Neural crest cell (in vitro differentiated cells): Measurements from ENCODE around the gene KDM5B. TPM values are rescaled to one million over a fixed set of nuclear protein-coding genes. Genes with fewer than 3 reads are reported as not detected.

ENCODE experiments used
- DNase-seq: peaks from one replicate; pipeline ENCODE4 v3.0.0; 2021; ENCODE audit warnings: low read depth, mixed read lengths, low spot score
- H3K27ac Mint-ChIP-seq: one replicate; pipeline ENCODE4 v1.8.0; 2021; ENCODE audit warnings: mild to moderate bottlenecking, mixed read lengths; ENCODE audit not compliant: unreplicated experiment
- H3K27me3 Mint-ChIP-seq: 2 replicates; pipeline ENCODE4 v1.8.0; 2021; ENCODE audit warnings: low read depth, mild to moderate bottlenecking, mixed read lengths
- H3K36me3 Mint-ChIP-seq: 2 replicates; pipeline ENCODE4 v1.8.0; 2021; ENCODE audit warnings: low read depth, mild to moderate bottlenecking, mixed read lengths
- H3K4me1 Mint-ChIP-seq: 2 replicates; pipeline ENCODE4 v1.8.0; 2021; ENCODE audit warnings: mixed read lengths
- H3K4me3 Mint-ChIP-seq: one replicate; pipeline ENCODE4 v1.8.0; 2021; ENCODE audit warnings: mild to moderate bottlenecking, mixed read lengths
- H3K9me3 Mint-ChIP-seq: 2 replicates; pipeline ENCODE4 v1.8.0; 2021; ENCODE audit warnings: mixed read lengths
- total RNA-seq: library from RNA; stranded (reverse); gene quantifications from 2 replicates; pipeline ENCODE4 v1.2.1, GENCODE V29; 2021
- TF ChIP-seq, protein P1 (sequence below): fragments of 200-600 bp; sonication (generic); conservative IDR thresholded peaks from 2 replicates; pipeline ENCODE4 v1.5.0; 2021; ENCODE audit warnings: antibody characterized with exemption, mild to moderate bottlenecking

Gene KDM5B
- total RNA-seq, 1 donor from 2014 or later: 158 TPM

DNA sequence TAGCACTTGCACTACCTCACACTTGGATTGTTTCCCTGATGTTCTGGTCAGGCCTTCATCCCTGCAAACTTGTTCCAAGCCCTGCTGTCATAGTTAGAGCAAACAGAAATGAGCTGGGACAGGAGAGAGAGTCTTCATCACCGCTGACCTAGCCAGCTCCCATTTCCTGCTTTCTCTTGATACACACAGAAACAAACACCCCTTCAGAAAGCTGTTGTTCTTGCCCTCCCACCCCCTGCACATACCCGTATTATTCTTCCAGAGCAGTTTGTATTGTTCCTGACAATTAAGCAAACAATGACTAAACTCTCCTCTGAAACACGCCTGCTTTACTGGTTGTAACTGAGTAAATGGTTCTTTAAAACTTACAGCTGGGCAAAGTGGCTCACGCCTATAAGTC, 95.1 kb downstream of the KDM5B start:
- TF ChIP-seq, protein P1, sequence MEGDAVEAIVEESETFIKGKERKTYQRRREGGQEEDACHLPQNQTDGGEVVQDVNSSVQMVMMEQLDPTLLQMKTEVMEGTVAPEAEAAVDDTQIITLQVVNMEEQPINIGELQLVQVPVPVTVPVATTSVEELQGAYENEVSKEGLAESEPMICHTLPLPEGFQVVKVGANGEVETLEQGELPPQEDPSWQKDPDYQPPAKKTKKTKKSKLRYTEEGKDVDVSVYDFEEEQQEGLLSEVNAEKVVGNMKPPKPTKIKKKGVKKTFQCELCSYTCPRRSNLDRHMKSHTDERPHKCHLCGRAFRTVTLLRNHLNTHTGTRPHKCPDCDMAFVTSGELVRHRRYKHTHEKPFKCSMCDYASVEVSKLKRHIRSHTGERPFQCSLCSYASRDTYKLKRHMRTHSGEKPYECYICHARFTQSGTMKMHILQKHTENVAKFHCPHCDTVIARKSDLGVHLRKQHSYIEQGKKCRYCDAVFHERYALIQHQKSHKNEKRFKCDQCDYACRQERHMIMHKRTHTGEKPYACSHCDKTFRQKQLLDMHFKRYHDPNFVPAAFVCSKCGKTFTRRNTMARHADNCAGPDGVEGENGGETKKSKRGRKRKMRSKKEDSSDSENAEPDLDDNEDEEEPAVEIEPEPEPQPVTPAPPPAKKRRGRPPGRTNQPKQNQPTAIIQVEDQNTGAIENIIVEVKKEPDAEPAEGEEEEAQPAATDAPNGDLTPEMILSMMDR: no peak
- Mint-ChIP-seq H3K36me3 (no peaks in the 10 kb centered on the region), H3K27me3 (peaks cover 70% of the 10 kb centered on the region), H3K9me3 (no peaks in the 10 kb centered on the region), H3K27ac (no peak overlapping the region), H3K4me1 (peaks cover 17% of the 10 kb centered on the region), H3K4me3 (peak overlapping the region; percentile 39)
- no peak for DNase-seq

DNA sequence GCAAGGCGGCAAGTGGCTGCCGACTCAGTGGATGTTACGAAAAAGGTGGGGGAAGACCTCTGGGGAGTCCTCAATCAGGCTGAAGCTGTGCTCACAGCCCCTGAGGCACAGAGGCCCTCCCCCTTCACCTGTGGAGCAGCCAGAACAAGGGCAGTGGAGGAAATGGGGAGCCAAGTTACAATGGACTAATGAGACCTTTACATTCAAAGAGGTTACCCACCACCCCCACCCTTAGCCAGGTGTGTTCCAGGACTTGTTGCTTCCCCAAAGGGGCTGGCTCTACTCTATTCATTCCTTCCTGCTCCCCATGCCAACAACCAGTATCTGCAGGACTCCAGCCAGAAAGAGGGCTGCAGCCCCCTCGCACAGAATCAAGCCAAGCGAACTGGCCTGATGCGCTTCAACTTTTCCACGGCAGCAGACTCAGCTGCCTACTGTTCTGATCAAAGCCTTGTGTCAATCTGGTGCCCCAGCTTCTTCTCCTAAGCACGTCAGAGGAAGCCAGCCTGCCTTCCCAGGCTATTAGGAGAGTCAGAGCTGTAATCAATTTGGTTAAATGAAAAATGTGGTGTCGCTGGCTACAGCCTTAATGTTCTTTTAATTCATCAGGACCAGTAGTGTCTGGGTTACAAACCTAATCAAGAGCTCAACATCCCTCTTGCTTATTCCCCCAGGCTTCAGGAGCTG, 96.1 kb downstream of the KDM5B start:
- no peak overlapping the region for H3K27ac Mint-ChIP-seq
- peaks cover 80% of the 10 kb centered on the region for H3K27me3 Mint-ChIP-seq
- TF ChIP-seq, protein P1: no peak
- no peaks in the 10 kb centered on the region for H3K9me3 Mint-ChIP-seq
- peaks cover 17% of the 10 kb centered on the region for H3K4me1 Mint-ChIP-seq
- no peak for DNase-seq
- no peaks in the 10 kb centered on the region for H3K36me3 Mint-ChIP-seq
- peak overlapping the region; percentile 67 for H3K4me3 Mint-ChIP-seq

DNA sequence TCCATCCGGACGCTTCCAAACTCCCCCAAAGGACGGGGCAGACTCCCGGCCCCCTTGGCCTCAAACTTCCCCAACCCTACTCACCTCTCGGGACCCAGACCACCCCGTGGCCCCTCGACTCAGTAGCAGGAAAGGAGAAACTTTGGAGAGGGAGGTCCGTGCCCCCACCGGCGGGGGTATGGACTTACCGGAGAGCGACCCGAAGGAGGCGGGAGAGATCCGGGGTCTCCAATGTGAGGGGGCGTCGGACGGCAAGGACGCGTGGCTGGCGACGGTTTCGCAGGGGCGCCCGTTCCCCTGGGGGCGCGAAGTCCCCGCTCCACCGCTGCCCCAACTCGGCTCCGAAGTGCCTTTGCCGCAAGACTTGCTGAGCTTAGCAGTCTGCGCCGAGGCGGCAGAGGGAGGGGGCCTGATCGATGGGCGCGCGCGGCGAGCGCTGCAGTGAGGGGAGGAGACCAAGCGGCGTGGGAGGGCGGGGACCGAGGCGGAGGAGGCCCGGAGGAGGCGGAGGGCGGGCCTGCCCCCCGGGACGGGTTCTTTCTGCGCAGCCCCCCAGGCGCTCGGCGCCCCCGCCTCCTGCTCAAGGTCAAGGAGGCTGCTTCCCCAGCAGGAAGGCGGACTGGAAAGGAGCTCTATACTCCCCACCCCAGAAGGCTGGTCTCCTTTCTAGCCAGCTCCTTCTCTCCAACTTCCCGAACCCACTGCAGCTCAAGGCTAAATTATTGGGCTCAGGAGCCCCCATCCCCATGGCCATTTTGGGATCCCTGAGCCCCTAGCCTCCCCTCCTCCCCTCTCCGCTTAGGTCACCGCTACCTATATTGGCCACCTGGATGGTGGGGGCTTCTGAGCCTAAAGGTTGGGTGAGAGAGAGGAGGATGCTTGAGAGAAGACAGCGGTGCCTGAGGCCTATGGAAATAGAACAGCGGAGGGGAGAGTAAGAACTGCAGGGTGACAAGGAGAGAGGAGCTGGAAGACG, 97.9 kb downstream of the KDM5B start, which contains the start of gene SYT2:
Gene SYT2, minus strand, starts transcription at position 385 of the 976 bp plus-strand sequence. CDS start 104,682 bp downstream, outside the sequence.
- peaks cover 86% of the 10 kb centered on the region for H3K27me3 Mint-ChIP-seq
- no peaks in the 10 kb centered on the region for H3K36me3 Mint-ChIP-seq
- H3K27ac Mint-ChIP-seq: no peak within 1 kb of the TSS
- TF ChIP-seq, protein P1: no peak
- H3K9me3 Mint-ChIP-seq: no peaks in the 10 kb centered on the region
- DNase-seq: peak; percentile 57
- peak within 1 kb of the TSS; percentile 72 for H3K4me3 Mint-ChIP-seq
- H3K4me1 Mint-ChIP-seq: peaks cover 17% of the 10 kb centered on the region

DNA sequence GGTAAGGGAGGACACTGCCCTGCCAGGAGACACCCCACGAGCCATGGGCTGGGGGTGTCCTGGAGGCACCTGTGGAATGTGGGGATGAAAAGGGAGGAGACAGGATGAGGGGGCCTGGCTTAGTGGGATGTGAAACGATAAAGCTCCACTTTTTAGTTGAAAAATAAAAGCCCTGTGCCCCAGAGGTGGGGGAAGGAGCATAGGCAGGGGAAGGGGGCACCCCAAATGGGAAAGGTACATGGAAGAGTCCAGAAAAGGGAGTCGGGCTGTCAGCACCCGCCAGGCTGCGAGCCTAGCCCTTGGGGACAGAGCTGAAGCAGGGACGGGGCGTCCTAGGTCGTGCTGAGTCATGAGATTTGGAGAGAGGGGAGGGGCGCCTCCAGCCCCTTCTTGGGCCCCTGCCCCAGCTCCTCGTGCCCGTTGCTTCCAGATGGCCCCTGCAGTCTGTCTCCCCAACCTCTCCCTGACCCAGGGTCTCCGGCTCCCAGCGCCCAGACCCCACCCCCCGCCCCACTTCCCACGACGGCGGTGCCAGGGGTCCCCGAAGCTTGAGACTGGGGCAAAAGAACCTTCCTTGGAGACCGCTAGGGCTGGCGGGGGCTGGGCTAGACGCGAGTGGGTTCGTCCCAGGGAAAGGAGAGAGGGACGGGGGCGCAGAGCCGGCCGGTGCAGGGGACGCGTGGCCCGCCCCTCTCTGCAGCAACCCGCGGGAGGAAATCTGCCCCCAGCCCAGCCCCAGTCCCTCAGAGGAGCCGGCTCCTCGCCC, 98.8 kb downstream of the KDM5B start:
- peaks cover 17% of the 10 kb centered on the region for H3K4me1 Mint-ChIP-seq
- H3K4me3 Mint-ChIP-seq: peak overlapping the region; percentile 72
- peaks cover 87% of the 10 kb centered on the region for H3K27me3 Mint-ChIP-seq
- H3K9me3 Mint-ChIP-seq: no peaks in the 10 kb centered on the region
- no peaks in the 10 kb centered on the region for H3K36me3 Mint-ChIP-seq
- TF ChIP-seq, protein P1: no peak
- no peak for DNase-seq
- no peak overlapping the region for H3K27ac Mint-ChIP-seq
